ENCODE results near the gene TTF2.
"Not testable (repeated sequence)": the region's sequence is repeated elsewhere in the genome, so short reads cannot be mapped to it uniquely, and the experiment has no call there.

Gene TTF2

DNA sequence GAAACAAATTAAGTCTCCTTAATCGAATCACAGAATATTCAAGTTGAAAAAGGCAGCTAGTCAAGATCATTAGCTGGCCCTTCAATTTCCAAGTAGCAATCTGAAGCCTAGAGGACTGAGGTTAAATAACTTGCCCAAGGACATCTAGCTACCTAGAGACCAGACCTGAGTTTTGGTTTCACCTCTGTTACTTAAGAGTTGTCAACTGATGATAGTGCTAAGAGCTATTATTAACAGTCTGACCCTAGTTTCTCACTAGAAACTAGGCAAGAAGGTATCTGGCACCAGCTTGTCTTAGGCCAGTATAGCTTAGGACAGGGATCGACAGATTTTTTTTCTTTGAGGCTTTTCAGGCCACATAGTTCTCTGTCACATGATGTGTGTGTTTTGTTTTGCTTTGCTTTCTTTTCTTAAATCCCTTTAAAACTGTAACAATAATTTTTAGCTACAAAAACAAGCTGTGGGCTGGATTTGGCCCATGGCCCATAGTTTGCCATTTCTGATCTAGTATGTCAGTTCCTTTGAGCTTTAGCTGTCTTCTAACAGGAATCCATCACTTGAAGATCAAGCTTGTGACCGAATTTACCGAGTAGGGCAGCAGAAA, 38.3 kb downstream of the TTF2 start:
- DNase-seq (ENCODE audit: low read depth, low spot score) = no peak
- H3K9ac ChIP-seq (ENCODE audit: insufficient read length) = no peak overlapping the region
- no peak overlapping the region for H3K4me3 ChIP-seq
- H3K36me3 ChIP-seq (ENCODE audit: insufficient read depth, low read length) = peaks cover 62% of the 10 kb centered on the region
- TF ChIP-seq FOXP2 (optimal IDR thresholded peaks at IDR 0.05; ENCODE audit: control extremely low read depth, extremely low read length, insufficient read depth) (no peak), EZH2 (IDR thresholded peaks at IDR 0.05) (no peak), POLR2AphosphoS5 (IDR thresholded peaks at IDR 0.05; ENCODE audit: borderline replicate concordance, low read depth, low read length) (no peak)
- no peaks in the 10 kb centered on the region for H3K9me3 ChIP-seq (ENCODE audit: low read depth, low read length)
- no peak overlapping the region for H3K27ac ChIP-seq

DNA sequence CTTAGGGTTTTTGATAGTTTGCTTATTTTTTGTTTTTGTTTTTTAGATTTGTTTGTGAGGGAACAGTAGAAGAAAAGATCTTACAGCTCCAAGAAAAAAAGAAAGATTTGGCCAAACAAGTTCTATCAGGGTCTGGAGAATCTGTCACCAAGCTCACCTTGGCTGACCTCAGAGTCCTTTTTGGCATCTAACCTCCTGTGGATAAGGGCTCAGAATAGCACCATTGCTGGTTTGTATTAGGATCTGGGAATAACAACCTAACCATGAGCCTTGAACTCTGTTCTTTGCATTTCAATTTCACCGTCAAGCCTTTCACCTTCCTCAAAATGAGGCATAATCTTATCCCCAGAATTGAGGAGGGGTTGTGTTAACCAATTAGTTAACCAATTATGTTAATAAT, 41.2 kb downstream of the TTF2 start:
- no peak for DNase-seq (ENCODE audit: low read depth, low spot score)
- H3K9me3 ChIP-seq (ENCODE audit: low read depth, low read length) = no peaks in the 10 kb centered on the region
- TF ChIP-seq EZH2 (IDR thresholded peaks at IDR 0.05) (no peak), POLR2AphosphoS5 (IDR thresholded peaks at IDR 0.05; ENCODE audit: borderline replicate concordance, low read depth, low read length) (no peak), FOXP2 (optimal IDR thresholded peaks at IDR 0.05; ENCODE audit: control extremely low read depth, extremely low read length, insufficient read depth) (no peak)
- no peak overlapping the region for H3K27ac ChIP-seq
- H3K36me3 ChIP-seq (ENCODE audit: insufficient read depth, low read length) = peaks cover 51% of the 10 kb centered on the region
- no peak overlapping the region for H3K9ac ChIP-seq (ENCODE audit: insufficient read length)
- H3K4me3 ChIP-seq = no peak overlapping the region

DNA sequence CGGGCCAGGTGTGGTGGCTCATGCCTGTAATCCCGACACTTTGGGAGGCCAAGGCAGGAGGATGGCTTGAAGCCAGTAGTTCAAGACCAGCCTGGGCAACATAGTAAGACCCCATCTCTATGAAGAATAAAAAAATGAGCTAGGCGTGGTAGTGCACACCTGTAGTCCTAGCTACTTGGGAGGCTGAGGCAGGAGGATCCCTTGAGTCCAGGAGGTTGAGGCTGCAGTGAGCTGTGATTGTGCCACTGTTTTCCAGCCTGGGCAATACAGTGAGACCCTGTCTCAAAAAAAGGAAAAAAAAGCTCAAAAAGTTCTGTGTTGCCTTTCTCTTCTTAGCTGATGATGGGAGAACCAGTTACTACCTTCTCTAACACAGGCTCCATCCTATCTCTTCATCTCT, 41.7 kb downstream of the TTF2 start:
- H3K9me3 ChIP-seq (ENCODE audit: low read depth, low read length); H3K4me3 ChIP-seq; DNase-seq (ENCODE audit: low read depth, low spot score); H3K9ac ChIP-seq (ENCODE audit: insufficient read length); H3K27ac ChIP-seq: not testable (repeated sequence)
- H3K36me3 ChIP-seq (ENCODE audit: insufficient read depth, low read length) = peaks cover 52% of the 10 kb centered on the region

DNA sequence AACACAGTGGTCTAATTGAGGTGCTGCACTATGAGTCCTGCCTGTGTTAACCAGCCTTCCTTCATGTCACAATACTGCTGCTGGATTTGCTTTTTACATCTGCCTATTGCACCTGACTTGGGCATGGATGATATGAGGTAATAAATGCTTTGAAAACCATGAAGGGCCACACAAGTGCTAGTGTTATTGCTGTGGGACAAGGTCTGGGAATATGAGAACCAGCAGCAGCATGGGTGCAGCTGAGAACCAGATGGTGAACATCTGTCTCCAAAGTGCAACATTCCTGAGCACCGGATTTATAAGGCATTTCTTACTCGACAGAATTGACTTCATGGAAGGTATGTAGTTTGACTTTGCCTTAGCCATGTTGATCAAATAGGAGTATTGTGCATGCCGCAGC, 44.9 kb downstream of the TTF2 start:
- Histone ChIP-seq H3K9ac (ENCODE audit: insufficient read length) (no peak overlapping the region), H3K27ac (no peak overlapping the region), H3K4me3 (no peak overlapping the region), H3K9me3 (ENCODE audit: low read depth, low read length) (no peaks in the 10 kb centered on the region), H3K36me3 (ENCODE audit: insufficient read depth, low read length) (peaks cover 33% of the 10 kb centered on the region; the same call in 1 of the 2 replicates)
- no peak for DNase-seq (ENCODE audit: low read depth, low spot score)
- TF ChIP-seq POLR2AphosphoS5 (IDR thresholded peaks at IDR 0.05; ENCODE audit: borderline replicate concordance, low read depth, low read length) (no peak), FOXP2 (optimal IDR thresholded peaks at IDR 0.05; ENCODE audit: control extremely low read depth, extremely low read length, insufficient read depth) (no peak), EZH2 (IDR thresholded peaks at IDR 0.05) (no peak)

DNA sequence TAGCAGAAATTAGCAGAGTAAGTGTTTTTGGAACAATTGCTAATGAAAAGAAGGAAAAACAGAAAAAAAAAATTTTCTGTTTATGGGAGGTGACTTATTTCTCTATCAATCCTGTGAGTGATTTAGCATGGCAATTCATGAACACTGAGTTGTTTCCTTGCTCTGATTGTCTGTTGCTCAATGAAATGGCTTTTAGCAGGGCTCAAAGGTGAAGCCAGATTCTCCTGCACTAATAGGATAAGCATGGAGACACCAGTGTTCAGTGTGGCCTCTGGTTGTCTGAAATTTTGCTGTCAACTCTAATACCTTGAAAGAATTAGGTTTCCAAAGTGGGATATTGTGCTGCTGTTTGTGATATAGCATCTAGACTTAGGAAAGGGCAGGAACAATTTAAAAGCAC, 45.6 kb downstream of the TTF2 start:
- no peak for DNase-seq (ENCODE audit: low read depth, low spot score)
- peaks cover 29% of the 10 kb centered on the region; the same call in 1 of the 2 replicates for H3K36me3 ChIP-seq (ENCODE audit: insufficient read depth, low read length)
- H3K4me3 ChIP-seq = no peak overlapping the region
- no peak overlapping the region for H3K27ac ChIP-seq
- TF ChIP-seq EZH2 (IDR thresholded peaks at IDR 0.05) (no peak), FOXP2 (optimal IDR thresholded peaks at IDR 0.05; ENCODE audit: control extremely low read depth, extremely low read length, insufficient read depth) (no peak)
- no peaks in the 10 kb centered on the region for H3K9me3 ChIP-seq (ENCODE audit: low read depth, low read length)
- no peak overlapping the region for H3K9ac ChIP-seq (ENCODE audit: insufficient read length)

DNA sequence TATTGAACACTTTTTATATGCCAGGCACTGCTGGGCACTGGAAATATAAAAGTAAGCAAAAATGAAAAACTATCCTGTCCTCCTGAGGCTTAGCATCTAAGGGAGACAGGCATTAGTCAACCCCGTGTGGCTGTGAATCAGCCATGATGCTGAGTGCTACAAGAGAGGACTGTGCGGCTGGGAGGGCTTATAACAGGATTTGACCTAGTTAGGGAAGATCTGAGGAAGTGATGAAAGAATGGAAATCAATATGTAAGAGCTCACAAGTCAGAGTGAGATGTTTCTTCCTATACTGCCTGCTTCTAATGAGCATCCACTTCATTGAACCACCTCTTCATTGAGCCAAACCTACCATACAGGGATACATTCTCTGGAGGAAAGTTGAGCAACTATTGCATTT, 46.4 kb downstream of the TTF2 start:
- peaks cover 25% of the 10 kb centered on the region; the same call in 1 of the 2 replicates for H3K36me3 ChIP-seq (ENCODE audit: insufficient read depth, low read length)
- H3K27ac ChIP-seq = no peak overlapping the region
- H3K4me3 ChIP-seq = no peak overlapping the region
- H3K9me3 ChIP-seq (ENCODE audit: low read depth, low read length) = no peaks in the 10 kb centered on the region
- H3K9ac ChIP-seq (ENCODE audit: insufficient read length) = no peak overlapping the region
- TF ChIP-seq POLR2AphosphoS5 (IDR thresholded peaks at IDR 0.05; ENCODE audit: borderline replicate concordance, low read depth, low read length) = no peak
- DNase-seq (ENCODE audit: low read depth, low spot score) = no peak

DNA sequence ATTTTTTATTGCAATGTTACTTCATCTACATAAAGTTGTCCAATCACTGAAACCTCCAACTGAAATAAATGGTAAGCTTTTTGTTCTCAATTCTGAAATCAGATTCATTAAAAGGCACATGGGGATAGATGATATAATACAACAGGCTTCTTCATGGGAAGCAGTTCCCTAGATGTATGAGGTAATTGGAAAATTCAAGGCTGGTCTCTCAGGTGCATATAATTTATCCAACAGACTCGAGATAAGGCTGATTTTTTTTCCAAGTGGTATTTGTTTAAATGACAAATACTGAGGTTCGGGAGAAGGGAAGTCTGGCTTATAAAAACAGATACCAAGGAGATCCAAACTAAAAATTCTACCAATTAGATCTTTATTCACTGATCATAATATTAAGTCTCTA, 47.2 kb downstream of the TTF2 start:
- no peaks in the 10 kb centered on the region for H3K9me3 ChIP-seq (ENCODE audit: low read depth, low read length)

DNA sequence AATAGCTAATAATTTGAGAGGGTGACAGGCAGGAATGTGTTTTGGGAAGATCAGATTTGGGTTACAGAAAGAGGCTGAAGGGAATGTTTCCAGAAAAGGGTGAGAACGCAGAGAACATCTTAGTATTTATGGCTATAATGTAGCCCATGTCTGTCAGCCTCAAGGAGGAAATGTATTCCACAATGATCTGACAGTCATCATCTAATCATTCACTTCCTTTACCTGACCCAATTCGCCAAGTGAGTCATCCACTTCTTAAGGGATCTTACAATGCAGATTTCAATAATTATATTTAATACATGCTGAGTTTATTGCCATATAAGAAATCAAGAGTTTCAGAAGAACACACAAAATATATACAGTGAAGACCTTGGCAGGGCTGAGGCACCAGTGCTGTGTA, 50.6 kb downstream of the TTF2 start:
- Histone ChIP-seq H3K9ac (ENCODE audit: insufficient read length) (no peak overlapping the region), H3K27ac (no peak overlapping the region), H3K9me3 (ENCODE audit: low read depth, low read length) (no peaks in the 10 kb centered on the region), H3K4me3 (no peak overlapping the region), H3K36me3 (ENCODE audit: insufficient read depth, low read length) (peaks cover 4% of the 10 kb centered on the region; the same call in 1 of the 2 replicates)
- no peak for DNase-seq (ENCODE audit: low read depth, low spot score)
- TF ChIP-seq EZH2 (IDR thresholded peaks at IDR 0.05) (no peak), POLR2AphosphoS5 (IDR thresholded peaks at IDR 0.05; ENCODE audit: borderline replicate concordance, low read depth, low read length) (no peak), FOXP2 (optimal IDR thresholded peaks at IDR 0.05; ENCODE audit: control extremely low read depth, extremely low read length, insufficient read depth) (no peak)

More for the DNA sequence above, 47.2 kb downstream of the TTF2 start:
- H3K4me3 ChIP-seq = no peak overlapping the region
- H3K9ac ChIP-seq (ENCODE audit: insufficient read length) = no peak overlapping the region
- H3K36me3 ChIP-seq (ENCODE audit: insufficient read depth, low read length) = peaks cover 19% of the 10 kb centered on the region; the same call in 1 of the 2 replicates
- DNase-seq (ENCODE audit: low read depth, low spot score) = no peak
- H3K27ac ChIP-seq = no peak overlapping the region
- no peak for TF ChIP-seq POLR2AphosphoS5 (IDR thresholded peaks at IDR 0.05; ENCODE audit: borderline replicate concordance, low read depth, low read length)
- no peak for TF ChIP-seq FOXP2 (optimal IDR thresholded peaks at IDR 0.05; ENCODE audit: control extremely low read depth, extremely low read length, insufficient read depth)
- no peak for TF ChIP-seq EZH2 (IDR thresholded peaks at IDR 0.05)

DNA sequence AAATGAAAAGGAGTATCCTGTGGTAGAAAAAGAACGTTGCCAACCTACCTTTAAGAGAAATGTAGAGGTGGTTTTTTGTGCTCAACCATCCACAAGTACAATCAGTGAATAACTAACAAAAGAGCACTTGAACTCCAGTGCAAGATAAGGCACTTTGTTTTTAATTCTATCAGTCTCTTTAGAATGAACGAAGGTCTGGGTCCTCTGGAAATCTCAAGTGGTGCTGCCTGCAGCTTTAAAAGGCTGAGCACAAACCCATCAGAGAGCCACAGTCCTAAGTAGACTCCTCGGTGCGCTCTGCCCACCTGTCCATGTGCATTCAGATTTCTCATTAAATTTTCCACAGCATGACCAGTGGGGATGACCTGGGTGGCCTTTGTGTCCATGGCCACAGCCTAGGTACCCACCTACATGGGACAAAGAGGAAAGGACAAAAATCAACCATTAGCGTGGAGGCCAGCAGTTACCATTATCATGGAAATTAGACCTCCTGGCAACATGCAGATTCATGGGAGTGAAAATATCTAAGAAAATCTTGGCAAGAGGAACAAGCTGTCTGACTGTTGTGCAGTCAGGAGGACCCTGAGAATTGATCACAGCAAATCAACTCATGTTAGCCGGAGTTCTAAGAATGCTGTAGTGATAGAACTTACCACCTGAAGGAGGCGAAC, 52.1 kb downstream of the TTF2 start:
- no peak for DNase-seq (ENCODE audit: low read depth, low spot score)
- H3K27ac ChIP-seq = no peak overlapping the region
- TF ChIP-seq EZH2 (IDR thresholded peaks at IDR 0.05) (no peak), POLR2AphosphoS5 (IDR thresholded peaks at IDR 0.05; ENCODE audit: borderline replicate concordance, low read depth, low read length) (no peak), FOXP2 (optimal IDR thresholded peaks at IDR 0.05; ENCODE audit: control extremely low read depth, extremely low read length, insufficient read depth) (no peak)
- no peak overlapping the region for H3K4me3 ChIP-seq
- no peaks in the 10 kb centered on the region for H3K9me3 ChIP-seq (ENCODE audit: low read depth, low read length)
- H3K9ac ChIP-seq (ENCODE audit: insufficient read length) = no peak overlapping the region
- no peaks in the 10 kb centered on the region; the same call in 1 of the 2 replicates for H3K36me3 ChIP-seq (ENCODE audit: insufficient read depth, low read length)
